IPS DF 19.7 (cell line): Measurements from ENCODE around the gene TWF2.

Experiments used
- DNase-seq: peaks from one replicate; pipeline ENCODE4 v3.0.0-alpha.2; 2013; ENCODE audit warnings: low read depth, low spot score

The TWF2 gene

DNA sequence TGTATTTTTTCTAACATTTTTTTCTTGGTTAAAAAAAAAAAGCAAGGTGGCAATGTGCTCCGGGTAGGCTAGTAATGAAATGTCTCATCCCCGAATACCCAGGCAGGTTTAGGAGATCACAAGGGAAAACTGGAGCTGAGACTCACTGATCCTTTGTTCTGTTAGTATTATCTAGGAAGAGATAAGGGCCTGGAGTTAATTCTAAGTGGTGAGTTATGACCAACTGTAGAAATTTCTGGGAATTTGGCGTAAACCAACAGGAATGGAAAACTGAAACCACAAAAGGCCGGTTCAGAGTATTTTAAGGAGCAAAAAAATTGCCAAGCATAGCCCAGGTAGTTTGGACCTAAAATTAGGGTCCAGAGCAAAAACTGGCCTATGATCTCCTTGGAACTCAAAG is 19.0 kb upstream of the TWF2 start:
- DNase-seq: no peak

DNA sequence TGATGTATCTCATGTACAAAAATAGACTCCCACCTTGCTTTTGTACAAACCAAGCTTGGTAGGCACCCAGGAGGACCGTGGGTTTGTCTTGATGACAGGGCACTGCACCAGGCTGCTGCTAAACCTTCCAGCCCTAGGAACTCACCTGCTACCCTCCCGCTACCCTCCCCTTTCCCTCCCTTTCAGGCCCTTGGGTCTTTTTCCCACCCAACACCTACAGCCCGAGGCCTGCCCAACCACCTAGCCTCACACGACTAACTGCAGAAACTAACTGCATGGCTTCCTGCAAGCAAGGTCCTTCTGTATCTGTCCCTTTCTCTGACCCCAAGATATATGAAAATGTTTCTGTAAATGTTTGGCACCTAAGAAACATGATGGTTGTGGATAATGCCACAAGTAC is 17.7 kb upstream of the TWF2 start:
- no peak for DNase-seq

- no peak for DNase-seq
Observed at GRCh38 chr3:52256159-52256558, 17.2 kb upstream of the TWF2 start.

GRCh38 chr3:52254608-52255007 is 15.7 kb upstream of the TWF2 start:
- DNase-seq: no peak

GRCh38 chr3:52253314-52254304 is 14.7 kb upstream of the TWF2 start:
- no peak for DNase-seq

DNA sequence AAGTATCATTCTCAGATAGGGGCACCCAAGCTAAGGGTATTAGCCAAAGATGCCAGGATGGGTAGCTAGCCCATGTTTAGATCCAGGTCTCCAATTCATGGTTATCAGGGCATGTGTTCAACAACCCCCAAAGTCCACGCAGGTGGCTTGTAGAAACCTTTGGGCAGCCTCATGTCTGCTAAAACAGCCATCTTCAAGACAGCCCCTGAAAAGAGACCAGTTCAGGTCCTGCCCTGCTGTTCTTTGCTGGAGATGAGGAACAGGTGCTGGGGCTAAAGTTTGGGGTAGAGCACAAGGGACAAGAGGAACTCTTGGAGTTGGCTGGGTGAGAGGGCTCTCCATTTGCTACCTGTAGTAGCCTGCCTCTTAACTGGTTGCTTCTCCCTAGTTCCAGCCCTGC is 11.2 kb upstream of the TWF2 start:
- no peak for DNase-seq

- no peak for DNase-seq
Observed at GRCh38 chr3:52249683-52250082, 10.7 kb upstream of the TWF2 start.

DNA sequence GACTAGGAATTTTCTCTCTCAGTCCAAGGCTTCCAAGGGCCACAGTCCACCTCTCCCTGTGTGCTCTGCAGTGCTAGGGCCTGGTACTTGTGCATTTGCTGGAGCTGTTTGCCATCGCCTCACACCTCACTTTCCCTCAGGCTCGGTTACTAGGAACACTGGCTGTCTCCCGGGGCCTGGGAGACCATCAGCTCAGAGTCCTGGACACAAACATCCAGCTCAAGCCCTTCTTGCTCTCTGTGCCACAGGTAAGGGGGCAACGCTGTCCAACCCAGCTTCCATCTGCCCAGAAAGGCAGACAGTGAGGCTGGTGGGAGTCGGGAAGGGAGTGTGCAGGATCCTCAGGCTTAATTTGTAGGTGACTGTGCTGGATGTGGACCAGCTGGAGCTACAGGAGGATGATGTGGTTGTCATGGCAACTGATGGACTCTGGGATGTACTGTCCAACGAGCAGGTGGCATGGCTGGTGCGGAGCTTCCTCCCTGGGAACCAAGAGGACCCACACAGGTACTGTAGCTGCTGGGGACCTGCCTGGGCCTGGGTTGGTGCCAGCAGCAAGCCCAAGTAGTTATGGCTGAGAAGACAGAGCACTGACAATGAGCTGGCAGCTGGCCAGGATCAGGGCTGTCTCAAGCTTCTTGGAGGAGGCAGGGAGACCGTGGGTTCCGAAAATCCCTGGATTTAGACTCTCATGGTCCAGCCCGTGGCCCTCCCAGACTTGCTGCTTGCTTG is 10.0 kb upstream of the TWF2 start:
- DNase-seq: no peak

- DNase-seq: no peak
Observed at GRCh38 chr3:52248165-52248541, 9.2 kb upstream of the TWF2 start.

- DNase-seq: no peak
Observed at GRCh38 chr3:52247409-52248164, 8.6 kb upstream of the TWF2 start.

DNA sequence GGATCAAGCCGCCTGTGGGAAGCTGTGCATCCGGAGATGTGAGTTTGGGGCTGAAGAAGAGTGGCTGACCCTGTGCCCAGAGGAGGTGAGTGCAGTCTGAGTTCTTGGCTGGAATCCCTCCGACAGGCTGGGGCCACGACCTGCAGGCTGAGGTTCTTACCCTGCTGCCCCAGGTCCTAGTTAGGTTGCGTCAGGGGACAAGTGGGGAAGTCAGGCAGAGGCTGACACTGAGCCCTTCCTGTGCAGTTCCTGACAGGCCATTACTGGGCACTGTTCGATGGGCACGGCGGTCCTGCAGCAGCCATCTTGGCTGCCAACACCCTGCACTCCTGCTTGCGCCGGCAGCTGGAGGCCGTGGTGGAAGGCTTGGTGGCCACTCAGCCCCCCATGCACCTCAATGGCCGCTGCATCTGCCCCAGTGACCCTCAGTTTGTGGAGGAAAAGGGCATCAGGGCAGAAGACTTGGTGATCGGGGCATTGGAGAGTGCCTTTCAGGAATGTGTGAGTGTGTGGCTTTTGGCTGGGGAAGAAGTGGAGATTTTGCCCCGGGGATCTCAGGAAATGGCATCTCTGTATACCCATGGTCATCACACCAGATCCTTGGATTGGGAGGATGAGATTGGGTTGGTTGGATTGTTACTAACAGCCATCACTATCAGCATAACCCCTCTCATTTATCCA is 7.9 kb upstream of the TWF2 start:
- DNase-seq: no peak

- no peak for DNase-seq
Observed at GRCh38 chr3:52246264-52246620, 7.3 kb upstream of the TWF2 start.

DNA sequence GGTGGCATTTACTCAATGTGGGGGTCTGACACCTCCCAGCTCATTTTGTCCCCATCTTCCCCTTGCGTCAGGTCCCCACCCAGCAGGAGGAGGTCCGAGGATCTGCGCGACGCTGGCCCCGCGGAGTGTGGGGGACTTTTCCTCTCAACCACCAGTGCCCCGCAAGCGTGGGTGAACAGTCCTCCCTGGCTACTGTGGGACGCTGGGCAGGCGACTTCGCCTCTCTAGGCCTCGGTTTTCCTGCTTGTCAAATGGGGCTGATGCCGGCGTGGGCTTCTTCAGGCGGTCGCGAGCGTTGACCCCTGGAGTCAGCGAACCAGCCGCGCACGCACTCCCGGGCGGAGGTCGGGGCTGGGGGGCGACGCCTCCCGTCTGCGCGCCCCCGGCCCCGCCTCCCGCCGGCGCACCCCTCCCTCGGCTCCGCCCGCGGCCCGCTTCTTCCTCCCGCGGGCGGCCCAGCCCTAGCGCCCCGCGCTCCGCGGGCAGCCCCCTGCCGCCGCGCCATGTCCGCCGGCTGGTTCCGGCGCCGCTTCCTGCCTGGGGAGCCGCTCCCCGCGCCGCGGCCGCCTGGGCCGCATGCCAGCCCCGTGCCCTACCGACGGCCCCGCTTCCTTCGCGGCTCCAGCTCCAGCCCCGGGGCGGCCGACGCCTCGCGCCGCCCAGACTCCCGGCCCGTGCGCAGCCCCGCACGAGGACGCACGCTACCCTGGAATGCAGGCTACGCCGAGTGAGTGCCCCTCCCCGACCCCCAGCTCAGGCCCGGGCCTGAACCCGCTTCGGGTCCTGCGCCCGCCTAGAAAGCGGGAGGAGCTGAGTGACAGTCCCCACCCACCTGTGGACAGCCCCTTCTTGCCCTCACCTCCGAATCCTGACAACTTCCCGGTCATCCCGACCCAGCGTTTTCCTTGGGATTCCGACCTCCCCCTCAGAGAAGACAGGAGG is 6.6 kb upstream of the TWF2 start, which contains the start of gene PPM1M:
Gene PPM1M (plus strand): TSS at position 438 of the 942 bp plus-strand sequence. CDS start 66 bp downstream, at position 504.
- DNase-seq: no peak

DNA sequence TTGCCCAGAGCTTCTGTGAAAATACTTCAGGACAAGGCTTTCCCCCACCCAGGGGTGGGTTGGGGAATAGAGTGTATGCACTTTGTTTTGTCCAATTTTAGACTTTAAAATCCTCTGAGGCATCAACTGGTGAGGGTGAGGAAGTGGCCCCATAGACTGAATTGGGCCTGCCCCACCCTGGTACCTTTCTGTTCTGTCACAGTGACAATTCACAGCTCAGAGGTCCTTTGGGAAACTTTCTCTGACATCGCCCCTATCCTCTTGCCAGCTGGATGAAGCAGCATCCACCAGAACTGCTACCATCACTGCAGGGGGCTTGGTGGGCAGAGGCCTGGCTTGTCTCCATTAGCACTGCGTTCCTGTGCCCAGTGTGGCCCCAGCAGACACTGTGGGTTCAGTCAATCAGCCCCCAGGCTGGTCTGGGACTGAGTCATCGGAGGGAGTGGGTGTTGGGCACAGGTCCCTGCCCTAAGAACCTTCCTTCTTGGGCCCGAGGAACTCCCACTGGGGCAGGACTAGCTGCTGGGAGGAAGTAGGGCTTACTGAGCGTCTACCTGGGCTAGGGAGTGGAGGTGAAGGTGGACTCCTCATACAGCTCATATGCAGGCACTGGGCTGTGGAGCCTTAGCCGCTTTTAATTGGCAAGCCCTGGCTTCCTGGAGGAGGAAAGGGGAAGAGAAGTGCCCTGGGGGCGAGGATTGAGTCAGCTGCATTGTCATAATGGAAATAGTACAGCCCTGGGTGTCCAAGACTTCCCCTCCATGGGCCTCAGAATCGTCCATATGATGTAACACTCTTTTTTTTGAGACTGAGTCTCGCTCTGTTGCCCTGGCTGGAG is 5.1 kb upstream of the TWF2 start:
- DNase-seq: no peak

DNA sequence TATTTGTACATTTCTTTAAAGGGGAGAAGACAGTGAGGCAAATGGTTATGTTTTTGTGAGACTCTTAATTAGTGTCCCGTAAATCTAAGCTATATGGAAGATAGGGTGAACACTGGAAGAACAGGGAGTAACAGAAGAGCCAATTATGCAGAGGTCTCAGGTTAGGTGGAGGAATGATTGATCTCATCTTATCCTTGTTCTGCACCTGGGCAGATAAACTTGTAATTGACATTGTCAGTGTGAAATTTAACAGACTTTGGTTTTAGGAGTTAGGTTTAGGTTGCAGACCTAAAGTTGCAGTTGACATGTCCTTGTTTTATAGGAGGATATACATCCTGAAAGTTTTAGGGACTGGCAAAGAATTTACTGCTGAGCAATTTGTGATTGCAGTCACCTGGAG is 3.1 kb upstream of the TWF2 start:
- DNase-seq: no peak

DNA sequence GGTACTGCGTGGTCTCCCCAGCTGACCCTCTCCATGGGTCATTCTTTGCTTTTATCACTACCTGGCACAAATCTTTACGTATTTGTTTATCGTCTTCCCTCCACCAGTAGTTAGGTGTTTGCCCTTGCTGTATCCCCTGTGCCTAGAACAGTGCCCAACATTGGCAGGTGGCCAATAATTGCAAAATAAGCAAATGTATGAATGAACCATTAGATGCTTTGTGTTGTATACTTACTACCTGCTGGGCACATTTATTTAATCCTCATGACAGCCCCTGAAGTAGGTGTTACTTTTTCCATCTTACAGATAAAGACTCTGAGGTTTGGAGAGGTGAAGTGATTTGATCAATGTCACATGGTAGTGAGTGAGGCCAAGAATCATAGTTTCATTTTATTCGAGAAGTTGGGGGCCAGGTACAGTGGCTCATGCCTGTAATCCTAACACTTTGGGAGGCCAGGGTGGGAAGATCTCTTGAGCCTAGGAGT is 2.0 kb upstream of the TWF2 start:
- no peak for DNase-seq

DNA sequence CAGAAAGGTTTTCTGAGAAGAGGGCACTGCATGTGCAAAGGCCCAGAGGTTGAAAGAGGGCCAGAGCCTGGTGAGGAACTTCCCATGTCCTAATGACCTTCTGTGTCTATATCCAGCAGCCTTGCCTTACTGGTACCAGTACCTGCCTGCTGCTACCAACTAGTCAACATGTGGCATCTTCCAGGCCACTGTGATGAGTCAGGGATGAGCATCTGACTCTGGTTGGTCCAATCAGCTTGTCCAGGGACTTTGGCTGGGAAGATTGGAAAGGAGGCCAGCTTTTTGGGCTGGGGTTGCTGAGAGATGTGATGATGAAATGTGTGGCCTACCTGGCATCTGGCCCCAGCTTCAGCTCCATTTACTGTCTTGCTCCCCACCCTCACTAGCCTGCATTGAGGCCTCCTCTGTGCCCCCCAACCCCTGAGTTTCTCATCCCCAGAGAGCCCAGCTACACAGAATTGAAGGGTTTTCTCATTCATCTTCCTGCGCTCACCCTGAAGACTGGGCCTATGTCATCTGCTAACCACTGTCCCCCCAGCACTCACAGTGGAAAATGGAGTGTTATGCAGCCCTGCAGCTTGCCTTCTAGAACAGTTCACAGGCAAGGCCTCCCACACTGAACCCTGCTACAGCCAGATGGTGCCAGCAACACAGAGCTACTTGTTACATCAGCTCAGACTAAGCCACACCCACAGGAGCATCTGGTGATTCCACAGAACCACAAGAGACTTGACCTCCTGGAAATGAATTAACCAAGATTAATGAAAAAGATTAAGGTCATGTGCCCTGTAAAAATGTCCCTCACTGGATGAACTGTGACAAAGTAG is 1.3 kb upstream of the TWF2 start:
- no peak for DNase-seq

- no peak for DNase-seq
Observed at GRCh38 chr3:52238193-52238760, 681 bp downstream of the TWF2 start.
